Ascending aorta (tissue), 2 donors: ENCODE results near the gene PAFAH1B2. TPM values are rescaled to one million over a fixed set of nuclear protein-coding genes. Genes with fewer than 3 reads are reported as not detected.

Experiments used
- DNase-seq, 2 donors: peaks; one replicate each; pipeline ENCODE4 v3.0.0-alpha.2; 2019; ENCODE audit warnings: low spot score in 2 of 2
- H3K27ac ChIP-seq, 2 donors: fragments of 200-600 bp; sonication (generic); one replicate each; pipeline ENCODE4 v1.5.1; 2016 to 2017; ENCODE audit warnings: mild to moderate bottlenecking in 1 of 2
- H3K27me3 ChIP-seq: fragments of 200-600 bp; sonication (generic); one replicate; pipeline ENCODE4 v1.5.1; 2017
- H3K36me3 ChIP-seq, 2 donors: fragments of 200-600 bp; sonication (generic); one replicate each; pipeline ENCODE4 v1.5.1; 2016
- H3K4me1 ChIP-seq, 2 donors: fragments of 200-600 bp; sonication (generic); one replicate each; pipeline ENCODE4 v1.5.1; 2016 to 2017; ENCODE audit warnings: mild to moderate bottlenecking in 1 of 2
- H3K4me3 ChIP-seq, 2 donors: fragments of 200-600 bp; sonication (generic); one replicate each; pipeline ENCODE4 v1.5.1; 2016 to 2017; ENCODE audit warnings: mild to moderate bottlenecking in 1 of 2
- H3K9me3 ChIP-seq, 2 donors: fragments of 200-600 bp; sonication (generic); one replicate each; pipeline ENCODE4 v1.5.1; 2016
- CTCF ChIP-seq, 3 experiments: fragments of 200-600 bp in 2 of 3; fragments of 450-650 bp in 1 of 3; sonication (generic) in 2 of 3; IDR thresholded peaks; one replicate each; pipeline ENCODE4 v1.5.1; 2016 to 2019; ENCODE audit warnings: antibody characterized with exemption in 3 of 3, mild to moderate bottlenecking in 1 of 3, moderate library complexity in 1 of 3
- intact Hi-C: fragments of 100-400 bp; cut with DNase I; formaldehyde crosslinking; loops from one replicate; pipeline ENCODE4 v1.15.1; 2023
- total RNA-seq: library from RNA; depleted of rRNA; stranded (reverse); fragments of >200 nt; gene quantifications from one replicate; pipeline ENCODE4 v1.1.0, GENCODE V29; 2016

PAFAH1B2 gene
- total RNA-seq, 1 donor from 2014 or later, result 60.7 TPM

- DNase-seq, result no peak
- no peak overlapping the region for H3K4me3 ChIP-seq
- TF ChIP-seq CTCF (IDR thresholded peaks at IDR 0.05), result no peak
- H3K27me3 ChIP-seq, result no peaks in the 10 kb centered on the region
- H3K9me3 ChIP-seq, result no peaks in the 10 kb centered on the region
- intact Hi-C loops, result loop anchor here (10.0 kb wide), 1 partner anchor 142 kb away; the partner anchor contains the start of gene BACE1
- H3K36me3 ChIP-seq, result peaks cover 6 to 20% of the 10 kb centered on the region in 2 donors
- peak overlapping the region in 1 of 2 donors; percentile 23 for H3K27ac ChIP-seq
- peaks cover 0 to 2% of the 10 kb centered on the region in 2 donors for H3K4me1 ChIP-seq
Measured at GRCh38 chr11:117172724-117173421, 28.8 kb downstream of the PAFAH1B2 start.

GRCh38 chr11:117175104-117175503, 31.0 kb downstream of the PAFAH1B2 start:
- H3K9me3 ChIP-seq, result no peaks in the 10 kb centered on the region
- intact Hi-C loops, result loop anchor here (5.0 to 10.0 kb wide), 2 partner anchors 140 to 1262 kb away; partner anchors contain the start of genes BACE1 and KMT2A
- H3K27me3 ChIP-seq, result no peaks in the 10 kb centered on the region
- no peak overlapping the region for H3K4me3 ChIP-seq
- no peak for DNase-seq
- H3K36me3 ChIP-seq, result peaks cover 0 to 8% of the 10 kb centered on the region in 2 donors
- H3K27ac ChIP-seq, result peak overlapping the region in 1 of 2 donors; percentile 11
- peaks cover 1 to 12% of the 10 kb centered on the region in 2 donors for H3K4me1 ChIP-seq
- no peak for TF ChIP-seq CTCF (IDR thresholded peaks at IDR 0.05)

DNA sequence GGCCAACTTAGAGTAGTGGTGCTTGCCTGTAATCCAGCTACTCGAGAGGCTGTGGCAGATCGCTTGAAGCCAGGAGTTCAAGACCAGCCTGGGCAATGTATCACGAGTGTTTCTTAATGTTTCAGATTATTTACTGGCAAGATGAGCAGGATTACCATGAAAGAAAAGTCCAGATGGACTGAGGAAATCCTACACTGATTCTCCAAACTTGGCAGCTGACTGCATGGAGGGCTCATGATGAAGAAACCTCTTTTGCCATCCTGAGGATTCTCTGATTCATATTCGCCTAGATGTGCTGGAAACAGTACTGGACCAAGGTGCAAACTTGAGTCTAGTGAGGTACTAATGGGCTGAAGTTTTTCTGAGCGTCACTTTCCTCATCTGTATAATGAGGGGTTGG, 31.7 kb downstream of the PAFAH1B2 start:
- no peaks in the 10 kb centered on the region for H3K9me3 ChIP-seq
- H3K27ac ChIP-seq, result no peak overlapping the region
- intact Hi-C loops, result loop anchor here (5.0 to 10.0 kb wide), 2 partner anchors 139 to 1262 kb away; partner anchors contain the start of genes BACE1 and KMT2A
- no peak for DNase-seq
- H3K36me3 ChIP-seq, result peaks cover 0 to 3% of the 10 kb centered on the region in 2 donors
- peaks cover 8 to 18% of the 10 kb centered on the region in 2 donors for H3K4me1 ChIP-seq
- H3K4me3 ChIP-seq, result no peak overlapping the region
- no peaks in the 10 kb centered on the region for H3K27me3 ChIP-seq
- TF ChIP-seq CTCF (IDR thresholded peaks at IDR 0.05), result no peak

- Histone ChIP-seq H3K36me3 (peaks cover 0 to 3% of the 10 kb centered on the region in 2 donors), H3K9me3 (no peaks in the 10 kb centered on the region), H3K4me3 (no peak overlapping the region), H3K4me1 (peaks cover 12 to 22% of the 10 kb centered on the region in 2 donors), H3K27ac (no peak overlapping the region), H3K27me3 (no peaks in the 10 kb centered on the region)
- DNase-seq, result no peak
- no peak for TF ChIP-seq CTCF (IDR thresholded peaks at IDR 0.05)
- intact Hi-C loops, result loop anchor here (5.0 to 10.0 kb wide), 2 partner anchors 139 to 1261 kb away; partner anchors contain the start of genes BACE1 and KMT2A
Measured at GRCh38 chr11:117176186-117176585, 32.1 kb downstream of the PAFAH1B2 start.

GRCh38 chr11:117177534-117178209, 33.6 kb downstream of the PAFAH1B2 start:
- intact Hi-C loops, result loop anchor here (1.0 to 10.0 kb wide), 5 partner anchors 22 to 1260 kb away; partner anchors contain the start of genes BACE1, KMT2A, PAFAH1B2 and PCSK7
- no peak for DNase-seq
- peak overlapping the region; percentile 84 to 97 for H3K4me3 ChIP-seq

More at GRCh38 chr11:117177534-117178209, 33.6 kb downstream of the PAFAH1B2 start:
- no peak for TF ChIP-seq CTCF (IDR thresholded peaks at IDR 0.05)
- no peaks in the 10 kb centered on the region for H3K27me3 ChIP-seq
- H3K27ac ChIP-seq, result peak overlapping the region; percentile 98 to 99
- peaks cover 14 to 28% of the 10 kb centered on the region in 2 donors for H3K4me1 ChIP-seq
- peaks cover 4 to 11% of the 10 kb centered on the region in 2 donors for H3K36me3 ChIP-seq
- H3K9me3 ChIP-seq, result no peaks in the 10 kb centered on the region
